Endothelial cell of umbilical vein (primary cell): Measurements from ENCODE around the gene PAK2.
"Not testable (repeated sequence)": the region's sequence is repeated elsewhere in the genome, so short reads cannot be mapped to it uniquely, and the experiment has no call there.

Experiments used
- EZH2 ChIP-seq: IDR thresholded peaks from 2 replicates; pipeline ENCODE4 v1.6.1; 2012; ENCODE audit warnings: borderline replicate concordance, low read depth, mild to moderate bottlenecking, moderate library complexity, low read length, inconsistent platforms; ENCODE audit not compliant: severe bottlenecking
- JUN ChIP-seq: IDR thresholded peaks from 2 replicates; pipeline ENCODE4 v1.6.1; 2011; ENCODE audit warnings: borderline replicate concordance, low read depth; ENCODE audit not compliant: insufficient read length, insufficient read depth
- POLR2AphosphoS5 ChIP-seq: IDR thresholded peaks from 2 replicates; pipeline ENCODE4 v1.6.1; 2012; ENCODE audit warnings: low read depth, mild to moderate bottlenecking, control low read depth, low read length, moderate library complexity; ENCODE audit not compliant: insufficient read depth
- TF ChIP-seq, protein P1 (sequence below): IDR thresholded peaks from 2 replicates; pipeline ENCODE4 v1.6.1; 2011; ENCODE audit not compliant: insufficient read depth, insufficient read length
- TF ChIP-seq, protein P2 (sequence below), 2 donors: IDR thresholded peaks; 1 replicate in 1 of 2; 2 replicates in 1 of 2; pipeline ENCODE4 v1.5.1; 2011; ENCODE audit warnings: low read length in 2 of 2, mild to moderate bottlenecking in 2 of 2, moderate library complexity in 2 of 2, control low read depth in 1 of 2, inconsistent platforms in 1 of 2, low read depth in 1 of 2; ENCODE audit not compliant: insufficient read depth in 1 of 2; ENCODE audit errors: extremely low read depth in 1 of 2

- TF ChIP-seq, protein P1, sequence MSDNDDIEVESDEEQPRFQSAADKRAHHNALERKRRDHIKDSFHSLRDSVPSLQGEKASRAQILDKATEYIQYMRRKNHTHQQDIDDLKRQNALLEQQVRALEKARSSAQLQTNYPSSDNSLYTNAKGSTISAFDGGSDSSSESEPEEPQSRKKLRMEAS, result not testable (repeated sequence)
- TF ChIP-seq EZH2, POLR2AphosphoS5, JUN: not testable (repeated sequence)
- TF ChIP-seq, protein P2, sequence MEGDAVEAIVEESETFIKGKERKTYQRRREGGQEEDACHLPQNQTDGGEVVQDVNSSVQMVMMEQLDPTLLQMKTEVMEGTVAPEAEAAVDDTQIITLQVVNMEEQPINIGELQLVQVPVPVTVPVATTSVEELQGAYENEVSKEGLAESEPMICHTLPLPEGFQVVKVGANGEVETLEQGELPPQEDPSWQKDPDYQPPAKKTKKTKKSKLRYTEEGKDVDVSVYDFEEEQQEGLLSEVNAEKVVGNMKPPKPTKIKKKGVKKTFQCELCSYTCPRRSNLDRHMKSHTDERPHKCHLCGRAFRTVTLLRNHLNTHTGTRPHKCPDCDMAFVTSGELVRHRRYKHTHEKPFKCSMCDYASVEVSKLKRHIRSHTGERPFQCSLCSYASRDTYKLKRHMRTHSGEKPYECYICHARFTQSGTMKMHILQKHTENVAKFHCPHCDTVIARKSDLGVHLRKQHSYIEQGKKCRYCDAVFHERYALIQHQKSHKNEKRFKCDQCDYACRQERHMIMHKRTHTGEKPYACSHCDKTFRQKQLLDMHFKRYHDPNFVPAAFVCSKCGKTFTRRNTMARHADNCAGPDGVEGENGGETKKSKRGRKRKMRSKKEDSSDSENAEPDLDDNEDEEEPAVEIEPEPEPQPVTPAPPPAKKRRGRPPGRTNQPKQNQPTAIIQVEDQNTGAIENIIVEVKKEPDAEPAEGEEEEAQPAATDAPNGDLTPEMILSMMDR (IDR thresholded peaks at IDR 0.05; ENCODE audit: extremely low read depth in 1 of 2, insufficient read depth in 1 of 2, low read depth in 1 of 2, low read length in 2 of 2), result not testable (repeated sequence)
These were observed 3.9 kb downstream of the PAK2 start for GRCh38 chr3:196743569-196743968.
